ENCODE measurements around the gene VWC2.

DNA sequence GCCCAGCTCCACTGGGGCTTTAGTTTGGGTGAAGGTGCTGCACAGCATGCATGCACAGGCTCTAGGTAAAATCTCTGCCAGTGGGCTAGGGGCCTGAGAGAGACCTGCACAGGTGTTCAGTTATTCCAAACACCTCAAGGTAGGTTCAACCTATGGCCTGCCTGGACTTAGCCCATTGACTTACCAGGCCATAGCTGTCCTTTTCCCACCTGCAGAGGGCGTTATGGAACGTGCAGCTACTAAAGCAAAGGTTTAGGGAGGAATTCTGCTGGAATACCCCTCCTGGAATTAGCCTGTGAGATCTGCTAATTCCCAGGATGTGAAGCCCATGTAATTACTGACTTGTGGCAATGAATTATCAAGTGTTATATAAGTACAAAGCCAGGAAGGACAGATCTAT lies 3.6 kb downstream of the VWC2 start:
- TF ChIP-seq, protein P1, sequence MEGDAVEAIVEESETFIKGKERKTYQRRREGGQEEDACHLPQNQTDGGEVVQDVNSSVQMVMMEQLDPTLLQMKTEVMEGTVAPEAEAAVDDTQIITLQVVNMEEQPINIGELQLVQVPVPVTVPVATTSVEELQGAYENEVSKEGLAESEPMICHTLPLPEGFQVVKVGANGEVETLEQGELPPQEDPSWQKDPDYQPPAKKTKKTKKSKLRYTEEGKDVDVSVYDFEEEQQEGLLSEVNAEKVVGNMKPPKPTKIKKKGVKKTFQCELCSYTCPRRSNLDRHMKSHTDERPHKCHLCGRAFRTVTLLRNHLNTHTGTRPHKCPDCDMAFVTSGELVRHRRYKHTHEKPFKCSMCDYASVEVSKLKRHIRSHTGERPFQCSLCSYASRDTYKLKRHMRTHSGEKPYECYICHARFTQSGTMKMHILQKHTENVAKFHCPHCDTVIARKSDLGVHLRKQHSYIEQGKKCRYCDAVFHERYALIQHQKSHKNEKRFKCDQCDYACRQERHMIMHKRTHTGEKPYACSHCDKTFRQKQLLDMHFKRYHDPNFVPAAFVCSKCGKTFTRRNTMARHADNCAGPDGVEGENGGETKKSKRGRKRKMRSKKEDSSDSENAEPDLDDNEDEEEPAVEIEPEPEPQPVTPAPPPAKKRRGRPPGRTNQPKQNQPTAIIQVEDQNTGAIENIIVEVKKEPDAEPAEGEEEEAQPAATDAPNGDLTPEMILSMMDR (IDR thresholded peaks at IDR 0.05), result no peak
- no peak for TF ChIP-seq POLR2AphosphoS5 (IDR thresholded peaks at IDR 0.05; ENCODE audit: insufficient read depth in 1 of 2, low read depth in 1 of 2)
- no peak for TF ChIP-seq POLR2A (IDR thresholded peaks at IDR 0.05)
